Gastrocnemius medialis (tissue), 4 donors: ENCODE data around the gene ARL8B.

Source experiments
- POLR2A ChIP-seq, 2 donors: fragments of 450-650 bp; IDR thresholded peaks; one replicate each; pipeline ENCODE4 v1.6.1; 2017; ENCODE audit warnings: antibody characterized with exemption in 2 of 2, mild to moderate bottlenecking in 2 of 2, moderate library complexity in 2 of 2
- TF ChIP-seq, protein P1 (sequence below), 5 experiments: fragments of 450-650 bp in 3 of 5; fragments of 200-600 bp in 2 of 5; sonication (generic) in 2 of 5; IDR thresholded peaks in 4 of 5; conservative IDR thresholded peaks in 1 of 5; 1 replicate in 4 of 5; 2 replicates in 1 of 5; pipeline ENCODE4 v1.5.1; 2016 to 2019; ENCODE audit warnings: antibody characterized with exemption in 5 of 5, mild to moderate bottlenecking in 3 of 5, moderate library complexity in 3 of 5

DNA sequence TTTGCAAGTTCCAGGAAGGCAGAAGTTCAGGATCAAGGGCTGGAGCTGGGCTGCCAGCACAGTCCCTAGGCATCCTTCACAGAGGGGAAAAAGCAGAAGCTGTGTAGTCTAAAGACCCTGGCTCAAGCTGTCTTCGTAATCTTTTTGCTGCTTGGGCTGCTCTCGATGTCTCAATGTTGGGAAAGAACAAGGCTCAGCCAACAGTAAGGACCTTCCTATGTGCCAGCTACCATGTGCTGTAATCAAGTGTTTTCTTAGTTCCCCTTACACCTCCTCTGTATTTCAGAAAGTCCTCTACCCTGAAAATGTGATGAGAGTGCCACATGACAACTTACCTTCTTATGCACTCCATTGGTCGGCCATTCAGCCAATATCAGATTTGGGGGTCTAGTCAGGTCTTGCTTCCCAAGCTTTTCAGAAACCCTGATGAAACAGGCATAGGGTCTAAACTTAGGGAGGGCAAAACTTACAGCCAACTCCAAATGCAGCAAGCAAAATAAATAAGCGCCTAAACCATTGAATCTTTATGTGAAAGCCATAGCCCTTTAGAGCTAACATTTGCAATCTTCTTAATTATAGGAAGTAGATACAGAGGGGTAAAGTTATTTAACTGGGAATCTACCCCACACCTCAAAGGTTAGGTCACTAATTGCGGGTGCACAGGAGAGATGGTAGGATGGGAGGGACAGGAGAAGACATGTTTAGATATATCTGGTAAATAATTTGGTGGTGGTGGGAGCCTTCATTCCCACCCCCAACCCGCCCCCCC lies 64.2 kb downstream of the ARL8B start:
- TF ChIP-seq POLR2A (IDR thresholded peaks at IDR 0.05): no peak
- TF ChIP-seq, protein P1, sequence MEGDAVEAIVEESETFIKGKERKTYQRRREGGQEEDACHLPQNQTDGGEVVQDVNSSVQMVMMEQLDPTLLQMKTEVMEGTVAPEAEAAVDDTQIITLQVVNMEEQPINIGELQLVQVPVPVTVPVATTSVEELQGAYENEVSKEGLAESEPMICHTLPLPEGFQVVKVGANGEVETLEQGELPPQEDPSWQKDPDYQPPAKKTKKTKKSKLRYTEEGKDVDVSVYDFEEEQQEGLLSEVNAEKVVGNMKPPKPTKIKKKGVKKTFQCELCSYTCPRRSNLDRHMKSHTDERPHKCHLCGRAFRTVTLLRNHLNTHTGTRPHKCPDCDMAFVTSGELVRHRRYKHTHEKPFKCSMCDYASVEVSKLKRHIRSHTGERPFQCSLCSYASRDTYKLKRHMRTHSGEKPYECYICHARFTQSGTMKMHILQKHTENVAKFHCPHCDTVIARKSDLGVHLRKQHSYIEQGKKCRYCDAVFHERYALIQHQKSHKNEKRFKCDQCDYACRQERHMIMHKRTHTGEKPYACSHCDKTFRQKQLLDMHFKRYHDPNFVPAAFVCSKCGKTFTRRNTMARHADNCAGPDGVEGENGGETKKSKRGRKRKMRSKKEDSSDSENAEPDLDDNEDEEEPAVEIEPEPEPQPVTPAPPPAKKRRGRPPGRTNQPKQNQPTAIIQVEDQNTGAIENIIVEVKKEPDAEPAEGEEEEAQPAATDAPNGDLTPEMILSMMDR (IDR thresholded peaks at IDR 0.05 in 4 of 5, conservative IDR thresholded peaks at IDR 0.05 in 1 of 5): no peak
